ENCODE measurements around the gene EEPD1. TPM values are rescaled to one million over a fixed set of nuclear protein-coding genes. Genes with fewer than 3 reads are reported as not detected.

The EEPD1 gene
- total RNA-seq, 1 donor from 2014 or later: 18.5 TPM

GRCh38 chr7:36154255-36155212 lies 1.5 kb downstream of the EEPD1 start:
- DNase-seq (ENCODE audit: low spot score): no peak

GRCh38 chr7:36155811-36156361 lies 2.8 kb downstream of the EEPD1 start:
- DNase-seq (ENCODE audit: low spot score): no peak

GRCh38 chr7:36157527-36158320 lies 4.7 kb downstream of the EEPD1 start:
- no peak for DNase-seq (ENCODE audit: low spot score)

GRCh38 chr7:36158321-36158605 lies 5.2 kb downstream of the EEPD1 start:
- no peak for DNase-seq (ENCODE audit: low spot score)

- DNase-seq (ENCODE audit: low spot score): no peak
Observed at GRCh38 chr7:36159618-36160017, 6.6 kb downstream of the EEPD1 start.

GRCh38 chr7:36160313-36160712 lies 7.3 kb downstream of the EEPD1 start:
- no peak for DNase-seq (ENCODE audit: low spot score)

GRCh38 chr7:36161996-36162395 lies 8.9 kb downstream of the EEPD1 start:
- no peak for DNase-seq (ENCODE audit: low spot score)

- no peak for DNase-seq (ENCODE audit: low spot score)
Observed at GRCh38 chr7:36165059-36165458, 12.0 kb downstream of the EEPD1 start.

- DNase-seq (ENCODE audit: low spot score): no peak
Observed at GRCh38 chr7:36165802-36166201, 12.7 kb downstream of the EEPD1 start.

- DNase-seq (ENCODE audit: low spot score): no peak
Observed at GRCh38 chr7:36167403-36168050, 14.5 kb downstream of the EEPD1 start.

GRCh38 chr7:36171503-36171902 lies 18.4 kb downstream of the EEPD1 start:
- DNase-seq (ENCODE audit: low spot score): no peak

- no peak for DNase-seq (ENCODE audit: low spot score)
Observed at GRCh38 chr7:36175886-36176285, 22.8 kb downstream of the EEPD1 start.

- DNase-seq (ENCODE audit: low spot score): no peak
Observed at GRCh38 chr7:36176697-36177096, 23.6 kb downstream of the EEPD1 start.

- DNase-seq (ENCODE audit: low spot score): no peak
Observed at GRCh38 chr7:36180121-36180520, 27.1 kb downstream of the EEPD1 start.

GRCh38 chr7:36181668-36182067 lies 28.6 kb downstream of the EEPD1 start:
- no peak for DNase-seq (ENCODE audit: low spot score)

GRCh38 chr7:36182854-36183604 lies 30.0 kb downstream of the EEPD1 start:
- DNase-seq (ENCODE audit: low spot score): no peak

- DNase-seq (ENCODE audit: low spot score): no peak
Observed at GRCh38 chr7:36185092-36185491, 32.0 kb downstream of the EEPD1 start.

GRCh38 chr7:36185756-36186155 lies 32.7 kb downstream of the EEPD1 start:
- no peak for DNase-seq (ENCODE audit: low spot score)

GRCh38 chr7:36186359-36187121 lies 33.5 kb downstream of the EEPD1 start:
- no peak for DNase-seq (ENCODE audit: low spot score)

- DNase-seq (ENCODE audit: low spot score): no peak
Observed at GRCh38 chr7:36188266-36188665, 35.2 kb downstream of the EEPD1 start.

Data from mesenteric fat pad (tissue), 1 donor.